Measurements from ENCODE around the gene KLF11. TPM values are rescaled to one million over a fixed set of nuclear protein-coding genes. Genes with fewer than 3 reads are reported as not detected.

Gene KLF11
- total RNA-seq, 2 donors from 2014 or later = 9.3 to 13.1 TPM

DNA sequence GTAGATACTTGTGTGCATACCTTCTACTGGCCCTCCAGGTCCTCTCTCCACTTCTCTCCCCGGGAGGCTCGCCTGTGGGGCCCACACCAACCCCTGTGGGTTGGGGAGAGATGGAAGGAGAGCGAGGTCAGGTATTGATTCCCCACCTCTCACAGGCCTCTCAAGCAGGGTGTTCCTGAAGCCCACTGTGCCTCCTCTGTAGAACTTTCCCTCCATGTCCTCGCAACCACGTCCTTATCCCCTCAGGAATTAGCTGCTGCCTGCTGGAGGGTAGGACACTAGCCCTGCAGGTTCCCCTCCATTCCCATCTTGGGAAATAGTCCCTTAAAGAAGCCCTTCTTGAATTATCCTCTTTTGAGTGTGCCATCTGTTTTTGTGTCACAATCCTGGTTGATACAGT is 38.9 kb upstream of the KLF11 start:
- Mint-ChIP-seq H3K9me3 (no peaks in the 10 kb centered on the region), H3K4me1 (peaks cover 5% of the 10 kb centered on the region), H3K27me3 (ENCODE audit: insufficient read depth) (no peaks in the 10 kb centered on the region), H3K36me3 (ENCODE audit: low read depth) (no peaks in the 10 kb centered on the region), H3K4me3 (no peak overlapping the region), H3K27ac (no peak overlapping the region)
- WGBS, 2 experiments (ENCODE audit: insufficient coverage in 1 of 2, insufficient read length in 1 of 2) = 86 to 100% methylated on average over 2 to 3 of the region's 5 CpGs
- Histone ChIP-seq H3K36me3 (ENCODE audit: control insufficient read depth, insufficient read depth, low read length) (no peaks in the 10 kb centered on the region), H3K9me3 (ENCODE audit: control insufficient read depth, low read length) (no peaks in the 10 kb centered on the region), H3K4me3 (ENCODE audit: low read length) (no peak overlapping the region), H3K27ac (ENCODE audit: low read depth, low read length) (no peak overlapping the region), H3K9ac (ENCODE audit: extremely low read depth, low read length, poor library complexity, severe bottlenecking) (no peak overlapping the region), H3K4me1 (ENCODE audit: control insufficient read depth, insufficient read depth, low read length) (no peaks in the 10 kb centered on the region), H3K27me3 (ENCODE audit: control insufficient read depth, insufficient read depth, low read length, poor library complexity, severe bottlenecking) (no peaks in the 10 kb centered on the region)
- TF ChIP-seq CTCF (conservative IDR thresholded peaks at IDR 0.05) = no peak
- no peak for DNase-seq

DNA sequence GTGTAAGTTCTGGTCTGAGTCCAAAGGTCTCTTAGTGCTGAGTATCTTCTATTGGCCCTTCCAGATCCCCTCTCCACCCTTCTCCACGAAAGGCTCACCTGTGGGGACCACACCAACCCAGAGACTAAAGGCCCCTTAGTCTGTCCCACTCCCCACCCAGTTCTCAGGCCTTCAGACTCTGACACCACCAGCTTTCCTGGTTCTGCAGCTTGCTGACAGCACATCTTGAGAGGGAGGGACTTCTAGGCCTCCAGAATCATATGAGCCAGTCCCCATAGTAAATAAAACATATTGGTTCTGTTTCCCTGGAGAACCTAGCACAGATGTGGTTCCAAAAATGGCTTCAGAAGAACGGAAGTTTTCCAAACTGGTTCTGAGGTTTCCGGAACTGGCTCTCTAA is 38.5 kb upstream of the KLF11 start:
- no peak overlapping the region for H3K4me3 ChIP-seq (ENCODE audit: low read length)
- Mint-ChIP-seq H3K27me3 (ENCODE audit: insufficient read depth) (no peaks in the 10 kb centered on the region), H3K4me3 (no peak overlapping the region), H3K9me3 (no peaks in the 10 kb centered on the region), H3K27ac (no peak overlapping the region), H3K4me1 (peaks cover 5% of the 10 kb centered on the region), H3K36me3 (ENCODE audit: low read depth) (no peaks in the 10 kb centered on the region)
- no peak overlapping the region for H3K9ac ChIP-seq (ENCODE audit: extremely low read depth, low read length, poor library complexity, severe bottlenecking)
- H3K9me3 ChIP-seq (ENCODE audit: control insufficient read depth, low read length) = no peaks in the 10 kb centered on the region
- H3K27ac ChIP-seq (ENCODE audit: low read depth, low read length) = no peak overlapping the region
- no peaks in the 10 kb centered on the region for H3K27me3 ChIP-seq (ENCODE audit: control insufficient read depth, insufficient read depth, low read length, poor library complexity, severe bottlenecking)
- no peaks in the 10 kb centered on the region for H3K36me3 ChIP-seq (ENCODE audit: control insufficient read depth, insufficient read depth, low read length)
- no peaks in the 10 kb centered on the region for H3K4me1 ChIP-seq (ENCODE audit: control insufficient read depth, insufficient read depth, low read length)
- TF ChIP-seq CTCF (conservative IDR thresholded peaks at IDR 0.05) = no peak
- DNase-seq = no peak
- 73 to 75% methylated on average over 2 to 3 of the region's 3 CpGs for WGBS, 2 experiments (ENCODE audit: insufficient coverage in 1 of 2, insufficient read length in 1 of 2)

DNA sequence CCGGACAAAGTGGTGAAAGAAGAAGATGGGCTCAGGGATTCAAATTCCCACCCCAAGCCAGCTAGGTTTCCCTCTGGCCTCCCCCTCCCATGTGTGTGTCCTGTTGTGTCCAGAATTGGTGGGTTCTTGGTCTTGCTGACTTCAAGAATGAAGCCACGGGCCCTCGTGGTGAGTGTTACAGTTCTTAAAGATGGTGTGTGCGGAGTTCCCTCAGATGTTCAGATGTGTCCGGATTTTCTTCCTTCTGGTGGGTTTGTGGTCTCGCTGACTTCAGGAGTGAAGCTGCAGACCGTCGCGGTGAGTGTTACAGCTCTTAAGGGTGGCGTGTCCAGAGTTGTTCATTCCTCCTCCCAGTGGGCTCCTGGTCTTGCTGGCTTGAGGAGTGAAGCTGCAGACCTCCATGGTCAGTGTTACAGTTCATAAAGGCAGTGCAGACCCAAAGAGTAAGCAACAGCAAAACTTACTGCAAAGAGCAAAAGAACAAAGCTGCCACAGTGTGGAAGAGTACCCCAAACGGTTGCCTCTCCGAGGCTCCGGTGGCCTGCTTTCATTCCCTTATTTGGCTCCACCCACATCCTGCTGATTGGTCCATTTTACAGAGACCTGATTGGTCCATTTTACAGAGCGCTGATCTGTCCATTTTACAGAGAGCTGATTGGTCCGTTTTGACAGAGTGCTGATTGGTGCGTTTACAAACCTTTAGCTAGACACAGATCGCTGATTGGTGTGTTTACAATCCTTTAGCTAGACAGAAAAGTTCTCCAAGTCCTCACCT is 37.7 kb upstream of the KLF11 start:
- H3K36me3 Mint-ChIP-seq (ENCODE audit: low read depth) = no peaks in the 10 kb centered on the region
- H3K27ac ChIP-seq (ENCODE audit: low read depth, low read length) = no peak overlapping the region
- H3K9me3 Mint-ChIP-seq = no peaks in the 10 kb centered on the region
- no peak overlapping the region for H3K27ac Mint-ChIP-seq
- H3K4me3 Mint-ChIP-seq = no peak overlapping the region
- no peaks in the 10 kb centered on the region for H3K27me3 Mint-ChIP-seq (ENCODE audit: insufficient read depth)
- H3K9ac ChIP-seq (ENCODE audit: extremely low read depth, low read length, poor library complexity, severe bottlenecking) = no peak overlapping the region
- no peak for DNase-seq
- H3K4me3 ChIP-seq (ENCODE audit: low read length) = no peak overlapping the region
- no peaks in the 10 kb centered on the region for H3K36me3 ChIP-seq (ENCODE audit: control insufficient read depth, insufficient read depth, low read length)
- 95 to 98% methylated on average over 16 to 17 of the region's 17 CpGs for WGBS, 2 experiments (ENCODE audit: insufficient coverage in 1 of 2, insufficient read length in 1 of 2)
- H3K4me1 ChIP-seq (ENCODE audit: control insufficient read depth, insufficient read depth, low read length) = no peaks in the 10 kb centered on the region
- no peaks in the 10 kb centered on the region for H3K27me3 ChIP-seq (ENCODE audit: control insufficient read depth, insufficient read depth, low read length, poor library complexity, severe bottlenecking)
- peaks cover 4% of the 10 kb centered on the region for H3K4me1 Mint-ChIP-seq
- TF ChIP-seq CTCF (conservative IDR thresholded peaks at IDR 0.05) = no peak
- no peaks in the 10 kb centered on the region for H3K9me3 ChIP-seq (ENCODE audit: control insufficient read depth, low read length)
